Keratinocyte (primary cell): ENCODE measurements around the gene CPSF4. TPM values are rescaled to one million over a fixed set of nuclear protein-coding genes. Genes with fewer than 3 reads are reported as not detected.

Experiments
- DNase-seq: peaks from one replicate; pipeline ENCODE4 v3.0.0-alpha.2; 2011; ENCODE audit warnings: low read depth, missing footprints, low spot score
- FAIRE-seq: peaks from 2 replicates; lab custom pipeline; 2011; peaks lifted over from hg19 to GRCh38; lab: Jason Lieb, UNC
- H2AFZ ChIP-seq: 2 replicates; pipeline ENCODE4 v1.6.0; 2012; ENCODE audit warnings: low read length, control low read depth, inconsistent platforms; ENCODE audit not compliant: control insufficient read depth
- H3K27ac ChIP-seq: 2 replicates; pipeline ENCODE4 v1.5.1; 2011; ENCODE audit warnings: low read length; ENCODE audit not compliant: control insufficient read depth, insufficient read depth
- H3K27me3 ChIP-seq: 3 replicates; pipeline ENCODE4 v1.6.0; 2011; ENCODE audit warnings: low read length; ENCODE audit not compliant: control insufficient read depth, insufficient read depth; ENCODE audit errors: extremely low read depth
- H3K36me3 ChIP-seq, 2 experiments: 2 replicates in 1 of 2; 3 replicates in 1 of 2; pipeline ENCODE4 v1.5.1; 2011; ENCODE audit warnings: low read length in 2 of 2, mild to moderate bottlenecking in 1 of 2; ENCODE audit not compliant: control insufficient read depth in 2 of 2, insufficient read depth in 2 of 2; ENCODE audit errors: extremely low read depth in 1 of 2
- H3K4me1 ChIP-seq: 3 replicates; pipeline ENCODE4 v1.5.1; 2011; ENCODE audit warnings: low read length; ENCODE audit not compliant: control insufficient read depth, insufficient read depth; ENCODE audit errors: extremely low read depth
- H3K4me2 ChIP-seq: 3 replicates; pipeline ENCODE4 v1.6.0; 2011; ENCODE audit warnings: low read depth, low read length; ENCODE audit not compliant: control insufficient read depth, insufficient read depth; ENCODE audit errors: extremely low read depth
- H3K4me3 ChIP-seq, 3 experiments: fragments of 200-600 bp in 1 of 3; sonication (generic) in 1 of 3; 2 replicates in 2 of 3; 3 replicates in 1 of 3; pipeline ENCODE4 v1.5.1; 2011 to 2016; ENCODE audit warnings: low read length in 3 of 3, mild to moderate bottlenecking in 3 of 3, control low read depth in 2 of 3, inconsistent platforms in 1 of 3, low read depth in 1 of 3, mixed read lengths in 1 of 3, mixed run types in 1 of 3, moderate library complexity in 1 of 3; ENCODE audit not compliant: control insufficient read depth in 2 of 3, insufficient read depth in 2 of 3; ENCODE audit errors: extremely low read depth in 1 of 3
- H3K79me2 ChIP-seq: 2 replicates; pipeline ENCODE4 v1.6.0; 2012; ENCODE audit warnings: low read length; ENCODE audit not compliant: control insufficient read depth, insufficient read depth
- H3K9ac ChIP-seq: 3 replicates; pipeline ENCODE4 v1.6.0; 2011; ENCODE audit warnings: low read length; ENCODE audit not compliant: control insufficient read depth, insufficient read depth; ENCODE audit errors: extremely low read depth
- H3K9me1 ChIP-seq: 3 replicates; pipeline ENCODE4 v1.6.0; 2011; ENCODE audit warnings: low read length; ENCODE audit not compliant: control insufficient read depth, insufficient read depth; ENCODE audit errors: extremely low read depth
- H3K9me3 ChIP-seq: 2 replicates; pipeline ENCODE4 v1.5.1; 2012; ENCODE audit warnings: low read depth, low read length; ENCODE audit not compliant: control insufficient read depth
- H4K20me1 ChIP-seq: 3 replicates; pipeline ENCODE4 v1.6.0; 2011; ENCODE audit warnings: low read length; ENCODE audit not compliant: control insufficient read depth, insufficient read depth; ENCODE audit errors: extremely low read depth
- EZH2 ChIP-seq: IDR thresholded peaks from one replicate; pipeline ENCODE4 v1.6.1; 2012; ENCODE audit warnings: inconsistent platforms, mild to moderate bottlenecking, low read length, moderate library complexity
- dilution Hi-C: fragments of 300-500 bp; cut with MboI; formaldehyde crosslinking; loops from one replicate; pipeline ENCODE4 v1.7.0; 2020; ENCODE audit warnings: low sequenced_read_pairs; ENCODE audit not compliant: extremely low pct_ligation_motif_present
- polyA plus RNA-seq, 5 experiments: library from polyadenylated mRNA; depleted of rRNA in 3 of 5; stranded (reverse) in 3 of 5; stranded (forward) in 1 of 5; unstranded in 1 of 5; fragments of >200 nt; gene quantifications; 1 replicate in 1 of 5; 2 replicates in 3 of 5; 3 replicates in 1 of 5; pipeline versions ENCODE4 v1.2.1 to v1.2.3, GENCODE V29; 2011 to 2012; ENCODE audit warnings: missing spikeins in 2 of 5, low read depth in 1 of 5, low replicate concordance in 1 of 5
- TF ChIP-seq, protein P1 (sequence below), 3 experiments: IDR thresholded peaks in 1 of 3; conservative IDR thresholded peaks in 1 of 3; optimal IDR thresholded peaks in 1 of 3; 2 replicates in 2 of 3; 3 replicates in 1 of 3; pipeline versions ENCODE3 to v1.5.1; 2011; ENCODE audit warnings: low read length in 3 of 3, mild to moderate bottlenecking in 3 of 3, moderate library complexity in 2 of 3, control low read depth in 1 of 3, inconsistent platforms in 1 of 3; ENCODE audit not compliant: insufficient read depth in 2 of 3; ENCODE audit errors: extremely low read depth in 1 of 3

The CPSF4 gene
- polyA plus RNA-seq, 1 donor (not counting 4 experiments of a cell fraction or from before 2014, with no cell fraction given) = 25.0 TPM

DNA sequence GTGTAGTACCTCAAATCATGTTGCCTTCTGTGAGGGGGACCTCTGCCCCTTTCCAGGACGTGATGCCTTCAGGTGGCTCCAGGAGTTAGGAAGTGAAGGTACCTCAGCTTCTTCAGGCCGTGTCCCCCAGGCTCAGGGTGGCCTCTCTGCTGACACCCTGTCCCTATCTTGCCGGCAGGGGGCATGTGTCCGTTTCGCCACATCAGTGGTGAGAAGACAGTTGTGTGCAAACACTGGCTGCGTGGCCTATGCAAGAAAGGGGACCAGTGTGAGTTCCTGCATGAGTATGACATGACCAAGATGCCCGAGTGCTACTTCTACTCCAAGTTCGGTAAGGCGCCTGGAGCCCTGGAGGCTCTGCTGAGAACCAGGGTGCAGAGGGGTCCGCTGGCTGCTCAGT, 9.2 kb downstream of the CPSF4 start:
- DNase-seq (no peak), FAIRE-seq (no peak)
- dilution Hi-C loops = no loop called here

DNA sequence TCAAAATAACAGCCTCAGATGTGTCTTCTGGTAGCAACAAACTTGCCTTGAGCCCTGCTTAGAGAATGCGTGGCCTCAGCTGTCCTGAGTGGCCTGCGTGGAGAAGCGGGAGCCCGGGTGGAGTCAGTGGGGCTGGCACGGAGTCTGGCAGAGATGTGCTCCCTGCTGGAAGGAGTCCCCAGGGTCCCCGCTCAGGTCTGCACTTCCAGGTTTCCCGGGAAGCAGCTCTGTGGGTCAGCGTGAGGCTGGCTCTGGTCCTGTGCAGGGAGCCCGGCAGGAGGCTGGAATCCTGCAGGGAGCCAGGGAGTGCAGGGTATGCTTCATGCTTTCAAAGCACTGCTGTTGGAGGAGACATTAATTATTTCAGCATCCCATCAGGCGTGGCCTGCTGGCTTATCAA, 10.1 kb downstream of the CPSF4 start:
- Histone ChIP-seq H3K36me3 (peaks cover 50 to 54% of the 10 kb centered on the region in 2 experiments), H3K4me3 (no peak overlapping the region), H2AFZ (no peak overlapping the region), H4K20me1 (no peaks in the 10 kb centered on the region), H3K27me3 (no peaks in the 10 kb centered on the region), H3K79me2 (no peaks in the 10 kb centered on the region), H3K9ac (no peak overlapping the region), H3K9me1 (no peaks in the 10 kb centered on the region), H3K27ac (no peak overlapping the region), H3K4me1 (no peaks in the 10 kb centered on the region), H3K9me3 (no peaks in the 10 kb centered on the region), H3K4me2 (no peak overlapping the region)
- dilution Hi-C loops = no loop called here
- no peak for FAIRE-seq
- DNase-seq = no peak
- TF ChIP-seq, protein P1, sequence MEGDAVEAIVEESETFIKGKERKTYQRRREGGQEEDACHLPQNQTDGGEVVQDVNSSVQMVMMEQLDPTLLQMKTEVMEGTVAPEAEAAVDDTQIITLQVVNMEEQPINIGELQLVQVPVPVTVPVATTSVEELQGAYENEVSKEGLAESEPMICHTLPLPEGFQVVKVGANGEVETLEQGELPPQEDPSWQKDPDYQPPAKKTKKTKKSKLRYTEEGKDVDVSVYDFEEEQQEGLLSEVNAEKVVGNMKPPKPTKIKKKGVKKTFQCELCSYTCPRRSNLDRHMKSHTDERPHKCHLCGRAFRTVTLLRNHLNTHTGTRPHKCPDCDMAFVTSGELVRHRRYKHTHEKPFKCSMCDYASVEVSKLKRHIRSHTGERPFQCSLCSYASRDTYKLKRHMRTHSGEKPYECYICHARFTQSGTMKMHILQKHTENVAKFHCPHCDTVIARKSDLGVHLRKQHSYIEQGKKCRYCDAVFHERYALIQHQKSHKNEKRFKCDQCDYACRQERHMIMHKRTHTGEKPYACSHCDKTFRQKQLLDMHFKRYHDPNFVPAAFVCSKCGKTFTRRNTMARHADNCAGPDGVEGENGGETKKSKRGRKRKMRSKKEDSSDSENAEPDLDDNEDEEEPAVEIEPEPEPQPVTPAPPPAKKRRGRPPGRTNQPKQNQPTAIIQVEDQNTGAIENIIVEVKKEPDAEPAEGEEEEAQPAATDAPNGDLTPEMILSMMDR (optimal IDR thresholded peaks at IDR 0.05 in 1 of 3, IDR thresholded peaks at IDR 0.05 in 1 of 3, conservative IDR thresholded peaks at IDR 0.05 in 1 of 3; ENCODE audit: extremely low read depth in 1 of 3, insufficient read depth in 2 of 3, low read length in 3 of 3) = no peak
- TF ChIP-seq EZH2 = no peak

More for the DNA sequence above, 9.2 kb downstream of the CPSF4 start:
- H2AFZ ChIP-seq = no peak overlapping the region
- H3K36me3 ChIP-seq = peaks cover 48 to 51% of the 10 kb centered on the region in 2 experiments
- H4K20me1 ChIP-seq = no peaks in the 10 kb centered on the region
- no peaks in the 10 kb centered on the region for H3K9me3 ChIP-seq
- no peak overlapping the region for H3K4me3 ChIP-seq
- H3K79me2 ChIP-seq = no peaks in the 10 kb centered on the region
- no peak overlapping the region for H3K27ac ChIP-seq
- H3K9me1 ChIP-seq = no peaks in the 10 kb centered on the region
- H3K9ac ChIP-seq = no peak overlapping the region
- no peak overlapping the region for H3K4me2 ChIP-seq
- no peaks in the 10 kb centered on the region for H3K27me3 ChIP-seq
- H3K4me1 ChIP-seq = no peaks in the 10 kb centered on the region
- TF ChIP-seq EZH2 = no peak
- TF ChIP-seq, protein P1 (optimal IDR thresholded peaks at IDR 0.05 in 1 of 3, IDR thresholded peaks at IDR 0.05 in 1 of 3, conservative IDR thresholded peaks at IDR 0.05 in 1 of 3; ENCODE audit: extremely low read depth in 1 of 3, insufficient read depth in 2 of 3, low read length in 3 of 3) = peak in 2 of 3 experiments; percentile 9 to 39
